H9 (cell line): ENCODE data around the gene ST6GALNAC5. TPM values are rescaled to one million over a fixed set of nuclear protein-coding genes. Genes with fewer than 3 reads are reported as not detected.

ENCODE experiments used
- DNase-seq: peaks from one replicate; pipeline ENCODE4 v3.0.0-alpha.2; 2017
- H2AFZ ChIP-seq: one replicate; pipeline ENCODE4 v1.6.1; 2013; ENCODE audit warnings: mild to moderate bottlenecking, low read length, control low read depth, moderate library complexity
- H2AK5ac ChIP-seq: 2 replicates; pipeline ENCODE4 v1.6.1; 2013; ENCODE audit warnings: low read length, control low read depth, mixed read lengths; ENCODE audit not compliant: insufficient read length
- H2BK120ac ChIP-seq: one replicate; pipeline ENCODE4 v1.6.1; 2013; ENCODE audit warnings: low read depth, mild to moderate bottlenecking, low read length, control low read depth, inconsistent platforms; ENCODE audit not compliant: poor library complexity, severe bottlenecking
- H2BK12ac ChIP-seq: 2 replicates; pipeline ENCODE4 v1.6.1; 2013; ENCODE audit warnings: low read length, control low read depth, mixed read lengths, low read depth; ENCODE audit not compliant: insufficient read length
- H2BK15ac ChIP-seq: 2 replicates; pipeline ENCODE4 v1.6.1; 2013; ENCODE audit warnings: low read depth, low read length, control low read depth
- H2BK20ac ChIP-seq: one replicate; pipeline ENCODE4 v1.6.1; 2013; ENCODE audit warnings: low read depth, mild to moderate bottlenecking, low read length, control low read depth, inconsistent platforms; ENCODE audit not compliant: poor library complexity, severe bottlenecking
- H2BK5ac ChIP-seq: 2 replicates; pipeline ENCODE4 v1.6.1; 2013; ENCODE audit warnings: low read length, control low read depth, mixed read lengths; ENCODE audit not compliant: insufficient read length
- H3K14ac ChIP-seq: 2 replicates; pipeline ENCODE4 v1.6.1; 2013; ENCODE audit warnings: low read length, control low read depth; ENCODE audit not compliant: insufficient read depth
- H3K18ac ChIP-seq: 2 replicates; pipeline ENCODE4 v1.6.1; 2013; ENCODE audit warnings: low read depth, mild to moderate bottlenecking, mixed read lengths, low read length, control low read depth; ENCODE audit not compliant: insufficient read length
- H3K23ac ChIP-seq: 2 replicates; pipeline ENCODE4 v1.6.1; 2013; ENCODE audit warnings: low read length, control low read depth, mixed read lengths, low read depth; ENCODE audit not compliant: insufficient read length
- H3K23me2 ChIP-seq: 2 replicates; pipeline ENCODE4 v1.6.1; 2013; ENCODE audit warnings: low read depth, mild to moderate bottlenecking, mixed read lengths, low read length, control low read depth; ENCODE audit not compliant: insufficient read length, poor library complexity, severe bottlenecking
- H3K27ac ChIP-seq: 2 replicates; pipeline ENCODE4 v1.5.1; 2013; ENCODE audit warnings: low read length, control low read depth, mixed read lengths, low read depth; ENCODE audit not compliant: insufficient read length
- H3K27me3 ChIP-seq: 2 replicates; pipeline ENCODE4 v1.6.1; 2013; ENCODE audit warnings: low read length, control low read depth, inconsistent platforms; ENCODE audit not compliant: insufficient read depth
- H3K4ac ChIP-seq: 2 replicates; pipeline ENCODE4 v1.6.1; 2013; ENCODE audit warnings: low read depth, mild to moderate bottlenecking, control low read depth, inconsistent platforms, low read length, moderate library complexity
- H3K4me1 ChIP-seq: 2 replicates; pipeline ENCODE4 v1.6.1; 2013; ENCODE audit warnings: low read length, control low read depth, inconsistent platforms; ENCODE audit not compliant: insufficient read depth
- H3K4me2 ChIP-seq: 2 replicates; pipeline ENCODE4 v1.6.1; 2013; ENCODE audit warnings: low read length, control low read depth, mixed read lengths; ENCODE audit not compliant: insufficient read length, insufficient read depth
- H3K56ac ChIP-seq: 2 replicates; pipeline ENCODE4 v1.6.1; 2013; ENCODE audit warnings: low read depth, mild to moderate bottlenecking, mixed read lengths, low read length, control low read depth; ENCODE audit not compliant: insufficient read length
- H3K79me1 ChIP-seq: 2 replicates; pipeline ENCODE4 v1.6.1; 2013; ENCODE audit warnings: low read depth, mild to moderate bottlenecking, moderate library complexity, low read length, control low read depth, inconsistent platforms; ENCODE audit not compliant: insufficient read depth, poor library complexity, severe bottlenecking
- H3K79me2 ChIP-seq: 2 replicates; pipeline ENCODE4 v1.6.1; 2013; ENCODE audit warnings: low read length, control low read depth, inconsistent platforms; ENCODE audit not compliant: insufficient read depth
- H3K9ac ChIP-seq: 2 replicates; pipeline ENCODE4 v1.6.1; 2013; ENCODE audit warnings: low read length, control low read depth, mixed read lengths; ENCODE audit not compliant: insufficient read length; ENCODE audit errors: extremely low read depth
- H3K9me3 ChIP-seq: one replicate; pipeline ENCODE4 v1.6.1; 2013; ENCODE audit warnings: low read depth, low read length, inconsistent platforms; ENCODE audit not compliant: control insufficient read depth
- H3T11ph ChIP-seq: one replicate; pipeline ENCODE4 v1.6.1; 2013; ENCODE audit warnings: mild to moderate bottlenecking, low read length, control low read depth, inconsistent platforms
- H4K20me1 ChIP-seq: one replicate; pipeline ENCODE4 v1.6.1; 2013; ENCODE audit not compliant: control insufficient read depth, insufficient read length, insufficient read depth
- H4K5ac ChIP-seq: 2 replicates; pipeline ENCODE4 v1.6.1; 2013; ENCODE audit warnings: low read depth, mild to moderate bottlenecking, mixed read lengths, low read length, control low read depth; ENCODE audit not compliant: insufficient read length
- H4K8ac ChIP-seq: replicated peaks from 2 replicates; pipeline ENCODE4 v1.6.1; 2013; ENCODE audit warnings: low read length, control low read depth, mixed read lengths, low read depth; ENCODE audit not compliant: insufficient read length
- H4K91ac ChIP-seq: 2 replicates; pipeline ENCODE4 v1.6.1; 2013; ENCODE audit warnings: low read depth, mild to moderate bottlenecking, moderate library complexity, mixed read lengths, low read length, control low read depth; ENCODE audit not compliant: insufficient read length
- H3K27ac Mint-ChIP-seq, 3 experiments: 2 replicates in 2 of 3; 3 replicates in 1 of 3; pipeline ENCODE4 v1.8.0; 2020 to 2021; ENCODE audit warnings: mixed read lengths in 3 of 3, mild to moderate bottlenecking in 1 of 3, moderate library complexity in 1 of 3
- H3K27me3 Mint-ChIP-seq: 2 replicates; pipeline ENCODE4 v1.8.0; 2021; ENCODE audit warnings: low read depth, mild to moderate bottlenecking, moderate library complexity, mixed read lengths
- H3K36me3 Mint-ChIP-seq, 3 experiments: 2 replicates in 2 of 3; 3 replicates in 1 of 3; pipeline ENCODE4 v1.8.0; 2020 to 2021; ENCODE audit warnings: low read depth in 3 of 3, mixed read lengths in 3 of 3; ENCODE audit not compliant: insufficient read depth in 1 of 3
- H3K4me1 Mint-ChIP-seq, 2 experiments: 2 replicates each; pipeline ENCODE4 v1.8.0; 2020; ENCODE audit warnings: mixed read lengths in 2 of 2
- H3K4me3 Mint-ChIP-seq, 2 experiments: 2 replicates in 1 of 2; 3 replicates in 1 of 2; pipeline ENCODE4 v1.8.0; 2020 to 2021; ENCODE audit warnings: mild to moderate bottlenecking in 2 of 2, mixed read lengths in 2 of 2, moderate library complexity in 1 of 2
- H3K9me3 Mint-ChIP-seq, 2 experiments: 2 replicates in 1 of 2; 3 replicates in 1 of 2; pipeline ENCODE4 v1.8.0; 2020; ENCODE audit warnings: mild to moderate bottlenecking in 2 of 2, mixed read lengths in 2 of 2, moderate library complexity in 1 of 2
- CTCF ChIP-seq: fragments of 200-600 bp; sonication (generic); conservative IDR thresholded peaks from 3 replicates; pipeline ENCODE4 v1.8.0; 2021; ENCODE audit warnings: antibody characterized with exemption, mild to moderate bottlenecking
- total RNA-seq: library from RNA; stranded (reverse); gene quantifications from 2 replicates; pipeline ENCODE4 v1.2.1, GENCODE V29; 2021

Gene ST6GALNAC5
- total RNA-seq, 1 experiment from 2014 or later = 3.3 TPM

DNA sequence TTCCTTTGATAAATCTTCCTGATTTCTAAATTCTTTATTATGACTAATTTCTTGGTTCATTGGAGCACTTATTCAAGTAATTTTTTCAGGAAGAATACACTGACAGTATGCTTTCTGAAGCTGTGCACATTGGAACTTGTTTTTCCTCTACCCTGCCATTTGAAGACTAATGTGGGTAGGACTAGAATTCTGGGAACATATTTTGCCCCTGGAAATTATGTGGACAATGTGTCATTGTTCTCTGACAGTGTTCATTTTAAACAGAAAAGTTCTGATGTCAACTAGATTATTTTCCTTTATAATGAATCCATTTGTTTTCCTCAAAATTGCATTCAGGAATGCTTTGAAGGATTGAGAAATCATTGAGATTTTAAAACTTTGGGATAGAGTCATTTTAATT lies 34.8 kb upstream of the ST6GALNAC5 start:
- no peak overlapping the region for H2BK5ac ChIP-seq
- Mint-ChIP-seq H3K4me1 (no peaks in the 10 kb centered on the region; a peak in 1 of 4 replicates), H3K27ac (no peak overlapping the region), H3K36me3 (no peaks in the 10 kb centered on the region), H3K4me3 (no peak overlapping the region), H3K27me3 (no peaks in the 10 kb centered on the region), H3K9me3 (no peaks in the 10 kb centered on the region; a peak in 1 of 5 replicates)
- no peak overlapping the region for H3T11ph ChIP-seq
- no peaks in the 10 kb centered on the region for H3K79me2 ChIP-seq
- no peaks in the 10 kb centered on the region for H3K9me3 ChIP-seq
- no peak overlapping the region for H2BK15ac ChIP-seq
- H2BK120ac ChIP-seq = no peak overlapping the region
- H3K23me2 ChIP-seq = no peaks in the 10 kb centered on the region
- H3K4me2 ChIP-seq = no peak overlapping the region
- no peak for DNase-seq
- H3K9ac ChIP-seq = no peak overlapping the region
- H3K27me3 ChIP-seq = no peaks in the 10 kb centered on the region
- no peaks in the 10 kb centered on the region for H3K79me1 ChIP-seq
- no peak for TF ChIP-seq CTCF
- no peak overlapping the region for H4K5ac ChIP-seq
- no peaks in the 10 kb centered on the region for H4K20me1 ChIP-seq
- H2AFZ ChIP-seq = no peak overlapping the region
- no peak overlapping the region for H2BK20ac ChIP-seq
- no peak overlapping the region for H3K14ac ChIP-seq
- no peak overlapping the region for H2BK12ac ChIP-seq
- H3K27ac ChIP-seq = no peak overlapping the region
- H4K8ac ChIP-seq = no peak overlapping the region
- no peaks in the 10 kb centered on the region for H3K4me1 ChIP-seq
- H3K23ac ChIP-seq = no peak overlapping the region
- H4K91ac ChIP-seq = no peak overlapping the region
- no peak overlapping the region for H3K56ac ChIP-seq
- H3K4ac ChIP-seq = no peak overlapping the region
- no peak overlapping the region for H3K18ac ChIP-seq
- H2AK5ac ChIP-seq = no peak overlapping the region
